Esophagus mucosa (tissue), 1 donor: Measurements from ENCODE around the gene RPGRIP1. TPM values are rescaled to one million over a fixed set of nuclear protein-coding genes. Genes with fewer than 3 reads are reported as not detected.
A peak's percentile ranks its signal among the peaks of the same experiment; 100 is the strongest.
"Not testable (repeated sequence)": the region's sequence is repeated elsewhere in the genome, so short reads cannot be mapped to it uniquely, and the experiment has no call there.

Source experiments
- ATAC-seq: fragments of 200-7000 bp; cut with Tn5 transposase; one replicate; pipeline ENCODE4 v1.9.1; 2020
- total RNA-seq: library from RNA; stranded (reverse); gene quantifications from one replicate; pipeline ENCODE4 v1.2.4, GENCODE V29; 2023
- donor health status: DM: yes; HTN: yes; CAD: no.

Gene RPGRIP1
- total RNA-seq, 1 donor from 2014 or later, result not detected

GRCh38 chr14:21302013-21302835 is 22.3 kb downstream of the RPGRIP1 start:
- no peak for ATAC-seq

DNA sequence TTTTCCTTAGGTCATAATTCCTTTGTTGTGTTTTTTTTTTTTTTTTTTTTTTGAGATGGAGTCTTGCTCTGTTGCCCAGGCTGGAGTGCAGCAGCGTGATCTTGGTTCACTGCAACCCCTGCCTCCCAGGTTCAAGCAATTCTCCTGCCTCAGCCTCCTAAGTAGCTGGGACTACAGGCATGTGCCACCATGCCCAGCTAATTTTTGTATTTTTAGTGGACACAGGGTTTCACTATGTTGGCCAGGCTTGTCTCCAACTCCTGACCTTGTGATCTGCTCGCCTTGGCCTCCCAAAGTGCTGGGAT is 22.9 kb downstream of the RPGRIP1 start:
- ATAC-seq, result not testable (repeated sequence)

GRCh38 chr14:21307637-21308036 is 27.8 kb downstream of the RPGRIP1 start:
- ATAC-seq, result no peak

GRCh38 chr14:21308132-21308478 is 28.2 kb downstream of the RPGRIP1 start:
- peak; percentile 25 for ATAC-seq

DNA sequence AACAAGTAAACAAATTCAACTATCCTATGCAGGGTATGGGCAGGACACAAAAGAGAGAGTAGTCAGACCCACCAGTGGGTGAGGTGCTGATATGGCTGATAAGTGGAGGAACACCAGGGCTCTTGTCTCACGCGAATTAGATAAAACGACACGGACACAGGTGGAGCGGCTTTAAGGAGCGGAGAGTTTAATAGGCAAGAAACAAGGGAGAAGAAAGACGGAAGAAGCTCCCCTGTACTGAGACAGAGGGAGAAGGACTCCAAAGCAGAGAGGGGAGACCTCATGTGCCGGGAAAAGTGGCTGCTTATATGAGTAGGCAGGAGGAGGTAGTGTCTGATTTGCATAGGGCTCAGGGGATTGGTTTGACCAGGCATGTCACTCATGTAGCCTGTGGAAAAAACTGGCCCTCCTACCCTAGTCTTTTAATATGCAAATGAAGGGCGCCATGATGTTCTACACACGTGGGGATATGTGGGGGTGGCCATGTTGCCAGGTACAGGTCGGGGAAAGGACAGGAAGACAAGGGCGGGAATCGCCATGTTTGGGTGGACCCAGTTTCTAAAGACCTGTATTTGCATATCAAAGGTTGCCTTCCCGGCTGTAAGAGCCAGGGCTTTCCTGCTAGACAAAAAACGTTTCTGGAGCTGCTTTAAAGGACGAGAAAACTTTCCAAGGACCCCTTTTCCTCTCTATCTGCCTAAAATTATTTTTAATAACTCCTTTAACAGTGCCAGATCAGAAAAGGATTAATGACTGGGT is 28.8 kb downstream of the RPGRIP1 start:
- ATAC-seq, result peak; percentile 96

DNA sequence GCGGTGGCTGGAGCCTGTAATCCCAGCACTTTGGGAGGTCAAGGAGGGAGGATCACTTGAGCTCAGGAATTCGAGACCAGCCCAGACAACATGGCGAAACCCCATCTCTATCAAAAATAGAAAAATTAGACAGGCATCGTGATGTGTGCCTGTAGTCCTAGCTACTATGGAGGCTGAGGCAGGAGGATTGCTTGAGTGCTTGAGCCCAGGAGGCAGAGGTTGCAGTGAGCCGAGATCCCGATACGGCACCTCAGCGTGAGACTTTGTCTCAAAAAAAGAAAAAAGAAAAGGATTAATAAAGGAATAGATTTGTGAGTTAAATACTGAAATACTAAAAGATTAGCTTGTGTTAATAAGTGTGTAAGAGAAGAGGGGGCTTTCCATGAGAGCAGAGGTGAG is 29.4 kb downstream of the RPGRIP1 start:
- no peak for ATAC-seq

- no peak for ATAC-seq
These were observed 30.1 kb downstream of the RPGRIP1 start for GRCh38 chr14:21309956-21310355.

- ATAC-seq, result no peak
These were observed 31.7 kb downstream of the RPGRIP1 start for GRCh38 chr14:21311614-21312013.

DNA sequence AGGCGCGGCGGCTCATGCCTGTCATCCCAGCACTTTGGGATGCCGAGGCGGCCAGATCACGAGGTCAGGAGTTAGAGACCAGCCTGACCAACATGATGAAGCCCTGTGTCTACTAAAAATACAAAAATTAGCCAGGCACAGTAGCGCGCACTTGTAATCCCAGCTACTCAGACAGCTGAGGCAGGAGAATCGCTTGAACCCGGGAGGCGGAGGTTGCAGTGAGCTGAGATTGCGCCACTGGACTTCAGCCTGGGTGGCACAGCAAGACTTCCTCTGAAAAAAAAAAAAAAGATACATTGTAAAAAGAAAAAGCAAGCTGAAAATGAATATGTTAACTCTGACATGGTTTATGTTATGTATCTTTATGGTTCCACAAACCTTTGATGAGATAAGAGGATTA is 33.6 kb downstream of the RPGRIP1 start:
- ATAC-seq, result no peak

GRCh38 chr14:21317398-21317797 is 37.5 kb downstream of the RPGRIP1 start:
- ATAC-seq, result no peak

GRCh38 chr14:21320913-21321312 is 41.0 kb downstream of the RPGRIP1 start:
- no peak for ATAC-seq

- ATAC-seq, result no peak
These were observed 42.8 kb downstream of the RPGRIP1 start for GRCh38 chr14:21322716-21323115.

DNA sequence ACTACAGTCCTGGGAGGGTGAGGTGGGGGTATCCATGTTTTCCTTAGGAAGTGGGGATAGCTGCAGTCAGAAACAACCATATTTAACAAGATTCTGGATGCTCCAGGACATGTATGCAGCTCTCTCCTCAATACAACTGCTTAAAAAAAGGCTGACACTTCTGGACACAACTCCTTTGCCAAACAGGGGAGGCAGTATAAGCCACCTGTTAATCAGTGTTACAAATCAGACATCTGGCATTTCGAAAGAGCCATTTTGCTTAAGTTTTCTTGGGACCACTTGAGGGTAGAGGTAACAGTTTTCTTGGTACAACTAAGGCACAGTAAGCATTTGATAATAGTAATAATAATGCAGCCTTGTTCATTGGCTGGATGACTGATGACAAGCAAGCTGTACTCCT is 47.1 kb downstream of the RPGRIP1 start:
- no peak for ATAC-seq

Other genes starting within 250 kb of the RPGRIP1 start
- not detected for gene TPPP2, start 249.9 kb upstream of the RPGRIP1 start, total RNA-seq
- gene RNASE13, start 245.3 kb upstream of the RPGRIP1 start, total RNA-seq, result not detected
- 2.7 TPM for gene RNASE7, start 237.7 kb upstream of the RPGRIP1 start, total RNA-seq
- not detected for gene RNASE8, start 222.3 kb upstream of the RPGRIP1 start, total RNA-seq
- 2.3 TPM for gene ARHGEF40, start 209.8 kb upstream of the RPGRIP1 start, total RNA-seq
- 40.4 TPM for gene ZNF219, start 181.4 kb upstream of the RPGRIP1 start, total RNA-seq
- gene TMEM253, start 179.0 kb upstream of the RPGRIP1 start, total RNA-seq, result 1.6 TPM
- gene OR5AU1, start 124.0 kb upstream of the RPGRIP1 start, total RNA-seq, result not detected
- 415 TPM for gene HNRNPC, start 10.6 kb upstream of the RPGRIP1 start, total RNA-seq
- gene SUPT16H, start 103.9 kb downstream of the RPGRIP1 start, total RNA-seq, result 40.3 TPM
- gene CHD8, start 176.0 kb downstream of the RPGRIP1 start, total RNA-seq, result 46.3 TPM
- 11.4 TPM for gene RAB2B, start 196.9 kb downstream of the RPGRIP1 start, total RNA-seq
- gene TOX4, start 197.1 kb downstream of the RPGRIP1 start, total RNA-seq, result 70.6 TPM
- 20.9 TPM for gene METTL3, start 231.3 kb downstream of the RPGRIP1 start, total RNA-seq
- gene SALL2, start 246.3 kb downstream of the RPGRIP1 start, total RNA-seq, result 1.4 TPM